Astrocyte (in vitro differentiated cells and primary cell): Measurements from ENCODE around the gene PCNX1.

ENCODE experiments used
- CTCF ChIP-seq: IDR thresholded peaks from 2 replicates; pipeline ENCODE4 v1.5.1; 2011; ENCODE audit warnings: low read depth, mild to moderate bottlenecking, inconsistent platforms, low read length, moderate library complexity; ENCODE audit not compliant: insufficient read depth
- EZH2 ChIP-seq: IDR thresholded peaks from 2 replicates; pipeline ENCODE4 v1.6.1; 2012; ENCODE audit warnings: mild to moderate bottlenecking, low read length, inconsistent platforms; ENCODE audit not compliant: insufficient read depth

- TF ChIP-seq CTCF (no peak), EZH2 (no peak)
Observed at GRCh38 chr14:70879448-70879847, 27.8 kb upstream of the PCNX1 start.
